Measurements from ENCODE around the gene MANF.

Gene MANF

DNA sequence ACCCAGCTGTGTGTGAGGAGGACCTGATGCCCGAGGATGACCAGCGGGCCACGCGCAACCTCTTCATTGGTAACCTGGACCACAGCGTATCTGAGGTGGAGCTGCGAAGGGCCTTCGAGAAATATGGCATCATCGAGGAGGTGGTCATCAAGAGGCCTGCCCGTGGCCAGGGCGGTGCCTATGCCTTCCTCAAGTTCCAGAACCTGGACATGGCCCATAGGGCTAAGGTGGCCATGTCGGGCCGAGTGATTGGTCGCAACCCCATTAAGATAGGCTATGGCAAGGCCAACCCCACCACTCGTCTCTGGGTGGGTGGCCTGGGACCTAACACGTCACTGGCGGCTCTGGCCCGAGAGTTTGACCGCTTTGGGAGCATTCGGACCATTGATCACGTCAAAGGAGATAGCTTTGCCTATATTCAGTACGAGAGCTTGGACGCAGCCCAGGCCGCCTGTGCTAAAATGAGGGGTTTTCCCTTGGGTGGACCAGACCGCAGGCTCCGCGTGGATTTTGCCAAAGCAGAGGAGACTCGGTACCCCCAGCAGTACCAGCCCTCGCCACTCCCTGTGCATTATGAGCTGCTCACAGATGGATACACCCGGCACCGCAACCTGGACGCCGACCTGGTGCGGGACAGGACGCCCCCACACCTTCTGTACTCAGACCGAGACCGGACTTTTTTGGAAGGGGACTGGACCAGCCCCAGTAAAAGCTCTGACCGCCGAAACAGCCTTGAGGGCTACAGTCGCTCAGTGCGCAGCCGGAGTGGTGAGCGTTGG is 7.5 kb downstream of the MANF start:
- H3K79me2 ChIP-seq (ENCODE audit: control insufficient read depth, low read length), result peaks cover 91% of the 10 kb centered on the region
- H3K27me3 ChIP-seq (ENCODE audit: control insufficient read depth, low read length), result no peaks in the 10 kb centered on the region
- peak overlapping the region; percentile 88 for H3K4me3 ChIP-seq (ENCODE audit: low read length)
- no peaks in the 10 kb centered on the region for H3K9me2 ChIP-seq (replicated peaks; ENCODE audit: control insufficient read depth, low read length)
- peaks cover 59% of the 10 kb centered on the region for H3K4me1 ChIP-seq (ENCODE audit: control insufficient read depth, low read length)
- TF ChIP-seq CTCF (IDR thresholded peaks at IDR 0.05; ENCODE audit: low read depth, low read length, poor library complexity, severe bottlenecking), result no peak
- TF ChIP-seq EZH2phosphoT487 (IDR thresholded peaks at IDR 0.05; ENCODE audit: borderline replicate concordance, low read length), result no peak
- H3K27ac ChIP-seq (ENCODE audit: low read depth, low read length), result no peak overlapping the region
- peaks cover 92% of the 10 kb centered on the region for H3K36me3 ChIP-seq (ENCODE audit: control insufficient read depth, low read length)
- no peaks in the 10 kb centered on the region for H3K9me3 ChIP-seq (ENCODE audit: control insufficient read depth, insufficient read depth, low read length)
- H3K4me2 ChIP-seq (ENCODE audit: low read length), result peak overlapping the region; percentile 80
- peaks cover 16% of the 10 kb centered on the region for H4K20me1 ChIP-seq (ENCODE audit: control insufficient read depth, insufficient read depth, low read depth, low read length)
- peaks cover 35% of the 10 kb centered on the region for H3F3A ChIP-seq (ENCODE audit: control insufficient read depth, insufficient read depth)

- peaks cover 88% of the 10 kb centered on the region for H3K36me3 ChIP-seq (ENCODE audit: control insufficient read depth, low read length)
- H4K20me1 ChIP-seq (ENCODE audit: control insufficient read depth, insufficient read depth, low read depth, low read length), result peaks cover 16% of the 10 kb centered on the region
- H3K4me3 ChIP-seq (ENCODE audit: low read length), result peak overlapping the region; percentile 88; the same call in 1 of the 2 replicates
- peaks cover 85% of the 10 kb centered on the region for H3K79me2 ChIP-seq (ENCODE audit: control insufficient read depth, low read length)
- TF ChIP-seq CTCF (IDR thresholded peaks at IDR 0.05; ENCODE audit: low read depth, low read length, poor library complexity, severe bottlenecking), result no peak
- TF ChIP-seq EZH2phosphoT487 (IDR thresholded peaks at IDR 0.05; ENCODE audit: borderline replicate concordance, low read length), result no peak
- peak overlapping the region; percentile 80 for H3K4me2 ChIP-seq (ENCODE audit: low read length)
- H3K27ac ChIP-seq (ENCODE audit: low read depth, low read length), result no peak overlapping the region
- no peaks in the 10 kb centered on the region for H3K9me3 ChIP-seq (ENCODE audit: control insufficient read depth, insufficient read depth, low read length)
- peaks cover 54% of the 10 kb centered on the region for H3K4me1 ChIP-seq (ENCODE audit: control insufficient read depth, low read length)
- no peaks in the 10 kb centered on the region for H3K9me2 ChIP-seq (replicated peaks; ENCODE audit: control insufficient read depth, low read length)
- no peaks in the 10 kb centered on the region for H3K27me3 ChIP-seq (ENCODE audit: control insufficient read depth, low read length)
- peaks cover 35% of the 10 kb centered on the region for H3F3A ChIP-seq (ENCODE audit: control insufficient read depth, insufficient read depth)
These were observed 8.0 kb downstream of the MANF start for GRCh38 chr3:51393134-51393495.

DNA sequence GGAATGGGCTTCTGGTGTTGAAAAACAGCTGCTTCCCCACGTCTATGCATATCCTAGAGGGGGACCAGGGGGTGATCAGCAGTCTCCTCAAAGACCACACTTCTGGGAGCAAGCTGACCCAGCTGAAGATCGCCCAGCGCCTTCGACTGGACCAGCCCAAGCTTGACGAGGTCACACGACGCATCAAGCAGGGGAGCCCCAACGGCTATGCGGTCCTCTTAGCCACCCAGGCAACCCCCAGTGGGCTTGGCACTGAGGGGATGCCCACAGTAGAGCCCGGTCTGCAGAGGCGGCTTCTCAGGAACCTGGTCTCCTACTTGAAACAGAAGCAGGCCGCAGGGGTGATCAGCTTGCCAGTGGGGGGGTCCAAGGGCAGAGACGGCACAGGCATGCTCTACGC is 8.5 kb downstream of the MANF start:
- Histone ChIP-seq H4K20me1 (ENCODE audit: control insufficient read depth, insufficient read depth, low read depth, low read length) (peaks cover 16% of the 10 kb centered on the region), H3K9me3 (ENCODE audit: control insufficient read depth, insufficient read depth, low read length) (no peaks in the 10 kb centered on the region), H3K27ac (ENCODE audit: low read depth, low read length) (no peak overlapping the region), H3K4me1 (ENCODE audit: control insufficient read depth, low read length) (peaks cover 49% of the 10 kb centered on the region), H3K36me3 (ENCODE audit: control insufficient read depth, low read length) (peaks cover 87% of the 10 kb centered on the region), H3K4me3 (ENCODE audit: low read length) (no peak overlapping the region), H3K4me2 (ENCODE audit: low read length) (peak overlapping the region; percentile 80), H3K9me2 (replicated peaks; ENCODE audit: control insufficient read depth, low read length) (no peaks in the 10 kb centered on the region), H3F3A (ENCODE audit: control insufficient read depth, insufficient read depth) (peaks cover 36% of the 10 kb centered on the region), H3K79me2 (ENCODE audit: control insufficient read depth, low read length) (peaks cover 81% of the 10 kb centered on the region), H3K27me3 (ENCODE audit: control insufficient read depth, low read length) (no peaks in the 10 kb centered on the region)
- TF ChIP-seq EZH2phosphoT487 (IDR thresholded peaks at IDR 0.05; ENCODE audit: borderline replicate concordance, low read length), result no peak
- no peak for TF ChIP-seq CTCF (IDR thresholded peaks at IDR 0.05; ENCODE audit: low read depth, low read length, poor library complexity, severe bottlenecking)

Measured in DOHH2 (cell line).